GM18507 (cell line): ENCODE results near the gene LIME1.

ENCODE experiments used
- DNase-seq: peaks from one replicate; pipeline ENCODE4 v3.0.0; 2011; ENCODE audit warnings: low read depth; ENCODE audit not compliant: insufficient read length; ENCODE audit errors: extremely low spot score
- FAIRE-seq: peaks from 2 replicates; lab custom pipeline; 2011; peaks lifted over from hg19 to GRCh38; lab: Jason Lieb, UNC

LIME1 gene

GRCh38 chr20:63787302-63787701 lies 50.8 kb downstream of the LIME1 start:
- DNase-seq: no peak
- FAIRE-seq: no peak

- DNase-seq (no peak), FAIRE-seq (no peak)
Measured at GRCh38 chr20:63787749-63788148, 51.3 kb downstream of the LIME1 start.
